Measurements from ENCODE around the gene KCTD21.

GRCh38 chr11:78203184-78203583 is 14.8 kb upstream of the KCTD21 start:
- TF ChIP-seq CTCF (IDR thresholded peaks at IDR 0.05): no peak
- no peak for TF ChIP-seq EZH2phosphoT487 (IDR thresholded peaks at IDR 0.05)
- TF ChIP-seq EZH2 (IDR thresholded peaks at IDR 0.05): no peak

Measured in neural progenitor cell (in vitro differentiated cells).